ENCODE measurements around the gene CILP2. TPM values are rescaled to one million over a fixed set of nuclear protein-coding genes. Genes with fewer than 3 reads are reported as not detected.

CILP2 gene
- total and polyA plus RNA-seq, 9 of the 15 experiments (the other 6 are each of a cell fraction or from before 2014, with no cell fraction given), result 0.04 to 0.35 (median 0.05) TPM; not detected in 2

GRCh38 chr19:19502808-19503602 lies 35.1 kb upstream of the CILP2 start:
- DNase-seq (ENCODE audit: extremely low read depth in 1 of 4, low spot score in 3 of 4) (no peak), FAIRE-seq (no peak), ATAC-seq (no peak)
- Histone ChIP-seq H3K4me2 (ENCODE audit: insufficient read depth, low read length) (no peak overlapping the region), H3K4me1 (replicated peaks in 1 of 2; ENCODE audit: control insufficient read depth in 2 of 2, insufficient read depth in 2 of 2, low read length in 2 of 2) (peaks cover 0 to 25% of the 10 kb centered on the region in 2 experiments; a peak in 2 of 5 replicates), H3K9me1 (ENCODE audit: control insufficient read depth, insufficient read depth, low read length) (no peaks in the 10 kb centered on the region), H3K4me3 (no peak overlapping the region), H4K20me1 (replicated peaks; ENCODE audit: control insufficient read depth, insufficient read depth, low read length) (no peaks in the 10 kb centered on the region), H3K9me3 (replicated peaks; ENCODE audit: control insufficient read depth, insufficient read depth, low read depth, low read length) (no peaks in the 10 kb centered on the region), H3K79me2 (ENCODE audit: control insufficient read depth, insufficient read depth, low read length) (no peaks in the 10 kb centered on the region), H2AFZ (ENCODE audit: low read depth, low read length) (no peak overlapping the region), H3K27me3 (ENCODE audit: control insufficient read depth in 2 of 2, insufficient read depth in 2 of 2, low read length in 2 of 2) (no peaks in the 10 kb centered on the region), H3K9ac (ENCODE audit: insufficient read depth in 1 of 2, low read depth in 2 of 2, low read length in 2 of 2) (peak overlapping the region in 1 of 2 experiments; percentile 33; a peak in 1 of 4 replicates), H3K36me3 (ENCODE audit: control insufficient read depth, insufficient read depth, low read length) (peaks cover 96% of the 10 kb centered on the region; the same call in 2 of the 3 replicates), H3K27ac (ENCODE audit: extremely low read depth, low read depth, low read length) (no peak overlapping the region)
- WGBS (ENCODE audit: insufficient coverage, low coverage, missing lambda C conversion rate), result 88% methylated on average over 14 of the region's 18 CpGs
- POLR2A ChIA-PET, result no interaction called here
- CTCF ChIA-PET (ENCODE audit: low intra/inter-chr PET ratio), result no interaction called here
- intact Hi-C loops (cut with micrococcal nuclease), result no loop called here
- BruUV-seq (replicated peaks), result no TSS peak
- TF ChIP-seq FOXO4 (CRISPR knock-in tag; IDR thresholded peaks at IDR 0.05) (no peak), ZSCAN29 (IDR thresholded peaks at IDR 0.05) (no peak), POLR2G (IDR thresholded peaks at IDR 0.05; ENCODE audit: low read depth, low read length) (0 out of 2 replicates have a peak, but pooled peaks have one; percentile 15), ZNF431 (CRISPR knock-in tag; IDR thresholded peaks at IDR 0.05) (no peak), KLF13 (tag; IDR thresholded peaks at IDR 0.05; ENCODE audit: borderline replicate concordance, low read depth) (no peak), SAFB2 (IDR thresholded peaks at IDR 0.05; ENCODE audit: borderline replicate concordance, low read depth, low read length, severe bottlenecking) (no peak)
- in situ Hi-C loops (cut with MboI), result no loop called here

Measured in K562 (cell line).